Calu3 (cell line): Measurements from ENCODE around the gene OSBP2. TPM values are rescaled to one million over a fixed set of nuclear protein-coding genes. Genes with fewer than 3 reads are reported as not detected.

ENCODE experiments used
- BruUV-seq: library from RNA; stranded (reverse); fragments of 400-500 nt; replicated peaks from 2 replicates; lab custom pipeline; 2021; lab: Mats Ljungman, UMichigan
- CTCF ChIA-PET: fragments of 300-600 bp; sonication (Branson Sonifier 250); formaldehyde crosslinking; loops from one replicate; lab custom pipeline; 2022; ENCODE audit warnings: antibody characterized with exemption; lab: Charles Lee
- DNase-seq: peaks from one replicate; pipeline ENCODE4 v3.0.0; 2022
- H3K27ac Mint-ChIP-seq: one replicate; pipeline ENCODE4 v1.8.0; 2022; ENCODE audit warnings: mixed read lengths; ENCODE audit not compliant: unreplicated experiment
- H3K27me3 Mint-ChIP-seq: one replicate; pipeline ENCODE4 v1.8.0; 2022; ENCODE audit warnings: mixed read lengths; ENCODE audit not compliant: unreplicated experiment
- H3K36me3 Mint-ChIP-seq: one replicate; pipeline ENCODE4 v1.8.0; 2022; ENCODE audit warnings: mild to moderate bottlenecking, moderate library complexity, mixed read lengths; ENCODE audit not compliant: insufficient read depth, unreplicated experiment
- H3K4me1 Mint-ChIP-seq: one replicate; pipeline ENCODE4 v1.8.0; 2022; ENCODE audit warnings: mild to moderate bottlenecking, low read depth, mixed read lengths; ENCODE audit not compliant: unreplicated experiment
- H3K4me3 Mint-ChIP-seq: one replicate; pipeline ENCODE4 v1.8.0; 2022; ENCODE audit warnings: mild to moderate bottlenecking, low read depth, moderate library complexity, mixed read lengths; ENCODE audit not compliant: unreplicated experiment
- H3K9me3 Mint-ChIP-seq: one replicate; pipeline ENCODE4 v1.8.0; 2022; ENCODE audit warnings: low read depth, mixed read lengths; ENCODE audit not compliant: unreplicated experiment
- CTCF ChIP-seq: fragments of 200-600 bp; IDR thresholded peaks from one replicate; pipeline ENCODE4 v1.8.0; 2022; ENCODE audit warnings: antibody characterized with exemption; ENCODE audit not compliant: unreplicated experiment
- intact Hi-C: fragments of 100-400 bp; cut with micrococcal nuclease; formaldehyde crosslinking; loops from one replicate; pipeline ENCODE4 v1.10.0; 2022; ENCODE audit not compliant: unreplicated experiment
- total RNA-seq: library from RNA; stranded (reverse); gene quantifications from 2 replicates; pipeline ENCODE4 v1.2.3, GENCODE V29; 2022

OSBP2 gene
- total RNA-seq, 1 experiment from 2014 or later: 5.2 TPM

GRCh38 chr22:30827646-30828045, 133.0 kb downstream of the OSBP2 start:
- peaks cover 5% of the 10 kb centered on the region for H3K36me3 Mint-ChIP-seq
- no peak for DNase-seq
- BruUV-seq: no TSS peak
- peaks cover 32% of the 10 kb centered on the region for H3K4me1 Mint-ChIP-seq
- H3K9me3 Mint-ChIP-seq: no peaks in the 10 kb centered on the region
- H3K27ac Mint-ChIP-seq: no peak overlapping the region
- H3K27me3 Mint-ChIP-seq: peaks cover 30% of the 10 kb centered on the region
- TF ChIP-seq CTCF: no peak
- intact Hi-C loops: no loop called here
- CTCF ChIA-PET: no interaction called here
- no peak overlapping the region for H3K4me3 Mint-ChIP-seq

GRCh38 chr22:30828187-30829155, 133.8 kb downstream of the OSBP2 start:
- TF ChIP-seq CTCF: no peak
- no peak overlapping the region for H3K4me3 Mint-ChIP-seq
- H3K9me3 Mint-ChIP-seq: no peaks in the 10 kb centered on the region
- peak overlapping the region; percentile 9 for H3K27ac Mint-ChIP-seq
- H3K4me1 Mint-ChIP-seq: peaks cover 37% of the 10 kb centered on the region
- no TSS peak for BruUV-seq
- DNase-seq: no peak
- H3K36me3 Mint-ChIP-seq: peaks cover 5% of the 10 kb centered on the region
- H3K27me3 Mint-ChIP-seq: peaks cover 24% of the 10 kb centered on the region
- intact Hi-C loops: no loop called here
- CTCF ChIA-PET: no interaction called here

- no peak for TF ChIP-seq CTCF
Measured at GRCh38 chr22:30829901-30830550, 135.4 kb downstream of the OSBP2 start.

GRCh38 chr22:30830907-30831306, 136.2 kb downstream of the OSBP2 start:
- Mint-ChIP-seq H3K36me3 (peaks cover 5% of the 10 kb centered on the region), H3K4me3 (no peak overlapping the region), H3K9me3 (no peaks in the 10 kb centered on the region), H3K27ac (no peak overlapping the region), H3K4me1 (peaks cover 37% of the 10 kb centered on the region), H3K27me3 (peaks cover 6% of the 10 kb centered on the region)
- intact Hi-C loops: no loop called here
- CTCF ChIA-PET: interaction anchor here (0.7 kb wide), 1 partner anchor 417 kb away, joined by 3 read pairs; no protein-coding TSS in a partner anchor
- no peak for TF ChIP-seq CTCF
- peak; percentile 69 for DNase-seq
- BruUV-seq: no TSS peak

More at GRCh38 chr22:30829901-30830550, 135.4 kb downstream of the OSBP2 start:
- Mint-ChIP-seq H3K4me1 (peaks cover 37% of the 10 kb centered on the region), H3K36me3 (peaks cover 5% of the 10 kb centered on the region), H3K27me3 (peaks cover 12% of the 10 kb centered on the region), H3K4me3 (no peak overlapping the region), H3K9me3 (no peaks in the 10 kb centered on the region), H3K27ac (peak overlapping the region; percentile 55)
- CTCF ChIA-PET: no interaction called here
- DNase-seq: peak; percentile 31
- intact Hi-C loops: no loop called here
- no TSS peak for BruUV-seq
